ENCODE results near the gene PDE6A. TPM values are rescaled to one million over a fixed set of nuclear protein-coding genes. Genes with fewer than 3 reads are reported as not detected.

Gene PDE6A
- total and polyA plus RNA-seq, 2 of the 8 experiments (the other 6 are each of a cell fraction or from before 2014, with no cell fraction given): not detected

- H3K4me2 ChIP-seq (ENCODE audit: insufficient read depth in 1 of 2, low read depth in 2 of 2, low read length in 2 of 2): no peak overlapping the region
- no peak overlapping the region for H2BK120ac ChIP-seq (replicated peaks; ENCODE audit: low read depth, low read length)
- no peak overlapping the region for H3K27ac ChIP-seq (ENCODE audit: low read depth, low read length)
- no peak overlapping the region for H2AFZ ChIP-seq (ENCODE audit: low read length)
- no peak overlapping the region for H2BK20ac ChIP-seq (ENCODE audit: low read length)
- DNase-seq (ENCODE audit: low read depth in 1 of 2, low spot score in 2 of 2): no peak
- H3K79me2 ChIP-seq (ENCODE audit: control insufficient read depth in 1 of 2, insufficient read depth in 2 of 2, low read length in 2 of 2): no peaks in the 10 kb centered on the region
- H3K79me1 ChIP-seq (ENCODE audit: low read depth, low read length): no peaks in the 10 kb centered on the region
- H3K36me3 ChIP-seq (ENCODE audit: control insufficient read depth in 2 of 4, insufficient read depth in 4 of 4, low read length in 3 of 4): no peaks in the 10 kb centered on the region
- H4K5ac ChIP-seq (ENCODE audit: insufficient read length, low read depth, low read length): no peak overlapping the region
- peaks cover 0 to 3% (median 0%) of the 10 kb centered on the region in 4 experiments; a peak in 1 of 7 replicates for H3K4me1 ChIP-seq (replicated peaks in 1 of 4; ENCODE audit: control insufficient read depth in 3 of 4, insufficient read depth in 4 of 4, low read length in 3 of 4)
- no peaks in the 10 kb centered on the region for H4K20me1 ChIP-seq (replicated peaks in 1 of 2; ENCODE audit: control insufficient read depth in 1 of 2, insufficient read depth in 2 of 2, low read length in 2 of 2)
- H3K23ac ChIP-seq (ENCODE audit: insufficient read length): no peak overlapping the region
- no peak for FAIRE-seq
- no peak overlapping the region for H4K8ac ChIP-seq (ENCODE audit: extremely low read depth, insufficient read depth, low read length)
- WGBS, 2 experiments (ENCODE audit: extremely low coverage in 1 of 2, insufficient coverage in 1 of 2, insufficient read length in 1 of 2, insufficient replicate concordance in 2 of 2, low coverage in 1 of 2, low lambda C conversion rate in 2 of 2, missing lambda C conversion rate in 1 of 2): 91% methylated on average over 3 of the region's 3 CpGs; no CpG with 5 or more reads in 1 of the 2 experiments
- H3K4ac ChIP-seq (replicated peaks; ENCODE audit: insufficient read length, low read depth, low read length): no peak overlapping the region
- H2AK5ac ChIP-seq (ENCODE audit: low read depth, low read length): no peak overlapping the region
- ChIA-PET CTCF (ENCODE audit: partially characterized antibody) (interaction anchor here (0.6 to 1.6 kb wide), 7 partner anchors 19 to 681 kb away, joined by 3 to 4 read pairs (median 3); no protein-coding TSS in a partner anchor), POLR2A (ENCODE audit: partially characterized antibody) (no interaction called here)
- no peak overlapping the region for H3K9ac ChIP-seq (replicated peaks in 1 of 4; ENCODE audit: extremely low read depth in 1 of 4, low read depth in 3 of 4, low read length in 3 of 4)
- H3K23me2 ChIP-seq (ENCODE audit: low read depth, low read length): no peaks in the 10 kb centered on the region
- no peaks in the 10 kb centered on the region for H3K27me3 ChIP-seq (replicated peaks in 1 of 4; ENCODE audit: control insufficient read depth in 3 of 4, extremely low read depth in 1 of 4, insufficient read depth in 3 of 4, low read length in 3 of 4)
- H4K91ac ChIP-seq (replicated peaks; ENCODE audit: insufficient read length, low read length): no peak overlapping the region
- H3K9me3 ChIP-seq (ENCODE audit: insufficient read depth in 2 of 2, low read depth in 1 of 2, low read length in 1 of 2): no peaks in the 10 kb centered on the region
- H3K56ac ChIP-seq (replicated peaks; ENCODE audit: insufficient read length, low read depth, low read length): no peak overlapping the region
- no peak overlapping the region for H2BK12ac ChIP-seq (ENCODE audit: low read depth, low read length)
- no peak overlapping the region for H3K18ac ChIP-seq (ENCODE audit: extremely low read depth, low read length)
- H3K4me3 ChIP-seq (ENCODE audit: extremely low read depth in 1 of 4, insufficient read depth in 2 of 4, low read depth in 3 of 4, low read length in 4 of 4): no peak overlapping the region
- H3K14ac ChIP-seq (ENCODE audit: insufficient read length): no peak overlapping the region
- H2BK15ac ChIP-seq (ENCODE audit: low read length): no peak overlapping the region
- no peak overlapping the region for H2BK5ac ChIP-seq (ENCODE audit: low read depth, low read length)
- no peak for TF ChIP-seq CHD1 (IDR thresholded peaks at IDR 0.05; ENCODE audit: low read depth, low read length)
- no peak for TF ChIP-seq TCF12 (IDR thresholded peaks at IDR 0.05; ENCODE audit: low read depth, low read length)
- TF ChIP-seq FOSL1 (IDR thresholded peaks at IDR 0.05; ENCODE audit: insufficient read depth, low read depth, low read length): no peak
- no peak for TF ChIP-seq POLR2AphosphoS5 (IDR thresholded peaks at IDR 0.05; ENCODE audit: low read depth, low read length)
- TF ChIP-seq RAD21 (IDR thresholded peaks at IDR 0.05 in 1 of 2, conservative IDR thresholded peaks at IDR 0.05 in 1 of 2; ENCODE audit: low read depth in 2 of 2, low read length in 2 of 2): no peak
- TF ChIP-seq, protein P1, sequence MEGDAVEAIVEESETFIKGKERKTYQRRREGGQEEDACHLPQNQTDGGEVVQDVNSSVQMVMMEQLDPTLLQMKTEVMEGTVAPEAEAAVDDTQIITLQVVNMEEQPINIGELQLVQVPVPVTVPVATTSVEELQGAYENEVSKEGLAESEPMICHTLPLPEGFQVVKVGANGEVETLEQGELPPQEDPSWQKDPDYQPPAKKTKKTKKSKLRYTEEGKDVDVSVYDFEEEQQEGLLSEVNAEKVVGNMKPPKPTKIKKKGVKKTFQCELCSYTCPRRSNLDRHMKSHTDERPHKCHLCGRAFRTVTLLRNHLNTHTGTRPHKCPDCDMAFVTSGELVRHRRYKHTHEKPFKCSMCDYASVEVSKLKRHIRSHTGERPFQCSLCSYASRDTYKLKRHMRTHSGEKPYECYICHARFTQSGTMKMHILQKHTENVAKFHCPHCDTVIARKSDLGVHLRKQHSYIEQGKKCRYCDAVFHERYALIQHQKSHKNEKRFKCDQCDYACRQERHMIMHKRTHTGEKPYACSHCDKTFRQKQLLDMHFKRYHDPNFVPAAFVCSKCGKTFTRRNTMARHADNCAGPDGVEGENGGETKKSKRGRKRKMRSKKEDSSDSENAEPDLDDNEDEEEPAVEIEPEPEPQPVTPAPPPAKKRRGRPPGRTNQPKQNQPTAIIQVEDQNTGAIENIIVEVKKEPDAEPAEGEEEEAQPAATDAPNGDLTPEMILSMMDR (IDR thresholded peaks at IDR 0.05; ENCODE audit: control extremely low read depth in 1 of 3, insufficient read depth in 1 of 3, low read depth in 1 of 3, low read length in 3 of 3): no peak
- no peak for TF ChIP-seq BCL11A (IDR thresholded peaks at IDR 0.05; ENCODE audit: low read depth in 2 of 2, low read length in 2 of 2)
- no peak for TF ChIP-seq TAF7 (optimal IDR thresholded peaks at IDR 0.05; ENCODE audit: borderline replicate concordance, low read depth, low read length)
- no peak for TF ChIP-seq CEBPB (IDR thresholded peaks at IDR 0.05; ENCODE audit: low read depth, low read length)
- TF ChIP-seq HDAC6 (IDR thresholded peaks at IDR 0.05; ENCODE audit: low read depth, low read length): no peak
Observed at GRCh38 chr5:149912226-149912871, 32.2 kb downstream of the PDE6A start.
